Smooth muscle cell (in vitro differentiated cells): ENCODE data around the gene TMEFF2. TPM values are rescaled to one million over a fixed set of nuclear protein-coding genes. Genes with fewer than 3 reads are reported as not detected.

Experiments
- DNase-seq: peaks from one replicate; lab custom pipeline; 2025; ENCODE audit not compliant: unreplicated experiment; lab: John Stamatoyannopoulos, UW
- H2AFZ ChIP-seq: fragments of 200-600 bp; sonication (generic); 2 replicates; pipeline ENCODE4 v1.6.0; 2016; ENCODE audit warnings: antibody characterized with exemption, low read depth, mild to moderate bottlenecking
- H3F3A ChIP-seq: fragments of 200-600 bp; sonication (generic); 2 replicates; pipeline ENCODE4 v1.6.0; 2017; ENCODE audit warnings: antibody characterized with exemption, low read depth
- H3K27ac ChIP-seq: fragments of 200-600 bp; sonication (generic); 2 replicates; pipeline ENCODE4 v1.5.1; 2016; ENCODE audit warnings: low read depth, mild to moderate bottlenecking
- H3K27me3 ChIP-seq: fragments of 200-600 bp; sonication (generic); 2 replicates; pipeline ENCODE4 v1.6.1; 2016; ENCODE audit warnings: low read depth, mild to moderate bottlenecking
- H3K36me3 ChIP-seq: fragments of 200-600 bp; sonication (generic); 2 replicates; pipeline ENCODE4 v1.5.1; 2016; ENCODE audit warnings: low read depth
- H3K4me1 ChIP-seq: fragments of 200-600 bp; sonication (generic); 2 replicates; pipeline ENCODE4 v1.5.1; 2016; ENCODE audit warnings: low read depth
- H3K4me2 ChIP-seq: fragments of 200-600 bp; sonication (generic); 2 replicates; pipeline ENCODE4 v1.6.0; 2016; ENCODE audit warnings: mild to moderate bottlenecking
- H3K4me3 ChIP-seq: fragments of 200-600 bp; sonication (generic); 2 replicates; pipeline ENCODE4 v1.5.1; 2016; ENCODE audit warnings: mild to moderate bottlenecking
- H3K79me2 ChIP-seq: fragments of 200-600 bp; sonication (generic); 2 replicates; pipeline ENCODE4 v1.6.0; 2016; ENCODE audit warnings: low read depth, mild to moderate bottlenecking
- H3K9ac ChIP-seq: fragments of 200-600 bp; sonication (generic); 2 replicates; pipeline ENCODE4 v1.6.0; 2016; ENCODE audit warnings: low read depth
- H3K9me3 ChIP-seq: fragments of 200-600 bp; sonication (generic); replicated peaks from 2 replicates; pipeline ENCODE4 v1.5.1; 2016; ENCODE audit warnings: low read depth
- H4K20me1 ChIP-seq: fragments of 200-600 bp; sonication (generic); 2 replicates; pipeline ENCODE4 v1.6.0; 2016; ENCODE audit warnings: low read depth
- WGBS: methylation state at CpG from one replicate; pipeline ENCODE4 v1.1.7; 2016; ENCODE audit warnings: low lambda C conversion rate; 5-methylcytosine and 5-hydroxymethylcytosine counted together
- polyA plus RNA-seq: library from polyadenylated mRNA; unstranded; fragments of >200 nt; fragmentation: Nextera tagmentation; extraction: Ambion mirVana; gene quantifications from 2 replicates; pipeline ENCODE4 v1.2.1, GENCODE V29; 2016
- total RNA-seq: library from RNA; depleted of rRNA; stranded (reverse); fragments of >200 nt; gene quantifications from 2 replicates; pipeline ENCODE4 v1.2.3, GENCODE V29; 2014
- TF ChIP-seq, protein P1 (sequence below): fragments of 200-600 bp; sonication (generic); IDR thresholded peaks from 2 replicates; pipeline ENCODE4 v1.5.1; 2017; ENCODE audit warnings: borderline replicate concordance, mild to moderate bottlenecking, antibody characterized with exemption; ENCODE audit not compliant: insufficient read depth, poor library complexity, severe bottlenecking

Gene TMEFF2
- total and polyA plus RNA-seq, 2 experiments from 2014 or later, result not detected

DNA sequence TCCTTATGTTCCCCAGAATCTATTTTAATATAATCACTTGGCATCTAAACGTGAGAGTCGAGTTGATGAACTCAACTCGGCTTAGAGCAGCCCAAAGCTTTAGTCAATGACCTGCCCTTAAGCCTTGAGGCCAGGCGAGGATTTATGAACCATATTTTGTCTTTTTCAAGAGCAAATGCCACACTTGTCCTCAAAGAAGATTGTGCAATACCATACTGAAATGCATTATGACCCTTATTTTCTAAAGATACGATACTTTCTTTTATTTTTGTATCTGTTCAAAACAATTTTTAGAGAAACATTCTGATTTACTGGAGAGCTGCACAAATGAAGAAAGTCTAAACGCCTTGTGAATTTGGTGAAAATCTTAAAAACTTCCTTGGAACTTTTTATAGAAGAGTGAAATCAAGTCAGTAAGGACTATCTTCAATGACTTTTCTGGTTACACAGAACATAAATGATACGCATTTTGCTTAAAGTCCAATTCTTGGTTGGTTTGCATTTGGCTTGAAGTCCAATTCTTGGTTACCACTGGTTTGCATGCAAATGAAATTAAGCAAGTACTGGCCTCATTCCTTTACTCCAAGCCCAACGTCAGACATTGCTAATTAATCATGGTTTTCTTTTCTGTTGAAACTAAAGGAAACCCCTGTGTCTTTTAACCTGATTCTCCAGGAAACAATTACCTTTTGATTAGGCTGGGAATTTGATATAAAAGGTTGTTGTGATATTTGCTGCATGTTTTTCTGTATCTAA, 242.0 kb downstream of the TMEFF2 start:
- H3K36me3 ChIP-seq, result no peaks in the 10 kb centered on the region
- 92% methylated on average over 8 of the region's 8 CpGs for WGBS
- DNase-seq, result no peak

DNA sequence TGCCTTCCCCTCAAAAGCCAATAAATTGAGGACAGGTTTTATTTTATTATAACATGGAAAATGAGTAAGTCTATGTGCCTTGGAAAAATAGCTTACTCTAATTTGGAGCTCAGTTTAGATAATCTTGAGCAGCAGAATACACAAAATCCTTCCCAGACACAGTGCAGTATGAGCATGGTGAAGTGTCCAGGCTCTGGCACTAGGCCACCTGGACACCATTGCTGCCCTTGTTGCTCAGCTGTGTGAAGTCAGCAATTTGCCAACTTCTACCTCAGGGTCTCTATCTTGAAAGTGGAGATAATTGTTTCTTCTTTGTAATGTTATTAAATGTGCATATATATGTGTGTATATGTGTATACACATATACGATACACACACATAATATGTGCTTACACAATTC, 242.9 kb downstream of the TMEFF2 start:
- H2AFZ ChIP-seq, result no peak overlapping the region
- TF ChIP-seq, protein P1, sequence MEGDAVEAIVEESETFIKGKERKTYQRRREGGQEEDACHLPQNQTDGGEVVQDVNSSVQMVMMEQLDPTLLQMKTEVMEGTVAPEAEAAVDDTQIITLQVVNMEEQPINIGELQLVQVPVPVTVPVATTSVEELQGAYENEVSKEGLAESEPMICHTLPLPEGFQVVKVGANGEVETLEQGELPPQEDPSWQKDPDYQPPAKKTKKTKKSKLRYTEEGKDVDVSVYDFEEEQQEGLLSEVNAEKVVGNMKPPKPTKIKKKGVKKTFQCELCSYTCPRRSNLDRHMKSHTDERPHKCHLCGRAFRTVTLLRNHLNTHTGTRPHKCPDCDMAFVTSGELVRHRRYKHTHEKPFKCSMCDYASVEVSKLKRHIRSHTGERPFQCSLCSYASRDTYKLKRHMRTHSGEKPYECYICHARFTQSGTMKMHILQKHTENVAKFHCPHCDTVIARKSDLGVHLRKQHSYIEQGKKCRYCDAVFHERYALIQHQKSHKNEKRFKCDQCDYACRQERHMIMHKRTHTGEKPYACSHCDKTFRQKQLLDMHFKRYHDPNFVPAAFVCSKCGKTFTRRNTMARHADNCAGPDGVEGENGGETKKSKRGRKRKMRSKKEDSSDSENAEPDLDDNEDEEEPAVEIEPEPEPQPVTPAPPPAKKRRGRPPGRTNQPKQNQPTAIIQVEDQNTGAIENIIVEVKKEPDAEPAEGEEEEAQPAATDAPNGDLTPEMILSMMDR, result no peak
- no peak for DNase-seq
- no peak overlapping the region for H3K27ac ChIP-seq
- H3K4me3 ChIP-seq, result no peak overlapping the region
- no peaks in the 10 kb centered on the region for H3K27me3 ChIP-seq
- H3K9me3 ChIP-seq, result no peaks in the 10 kb centered on the region
- 100% methylated on average over 1 of the region's 1 CpG for WGBS
- H3K4me2 ChIP-seq, result no peak overlapping the region
- H3K9ac ChIP-seq, result no peak overlapping the region
- H3F3A ChIP-seq, result no peaks in the 10 kb centered on the region
- no peaks in the 10 kb centered on the region for H3K79me2 ChIP-seq
- no peaks in the 10 kb centered on the region for H3K4me1 ChIP-seq
- no peaks in the 10 kb centered on the region for H4K20me1 ChIP-seq
- H3K36me3 ChIP-seq, result no peaks in the 10 kb centered on the region

More for the DNA sequence above, 242.0 kb downstream of the TMEFF2 start:
- no peaks in the 10 kb centered on the region for H3F3A ChIP-seq
- no peaks in the 10 kb centered on the region for H3K27me3 ChIP-seq
- H3K9ac ChIP-seq, result no peak overlapping the region
- no peak overlapping the region for H2AFZ ChIP-seq
- H4K20me1 ChIP-seq, result no peaks in the 10 kb centered on the region
- H3K27ac ChIP-seq, result no peak overlapping the region
- H3K9me3 ChIP-seq, result no peaks in the 10 kb centered on the region
- H3K4me1 ChIP-seq, result no peaks in the 10 kb centered on the region
- no peaks in the 10 kb centered on the region for H3K79me2 ChIP-seq
- H3K4me3 ChIP-seq, result no peak overlapping the region
- TF ChIP-seq, protein P1, result no peak
- H3K4me2 ChIP-seq, result no peak overlapping the region

DNA sequence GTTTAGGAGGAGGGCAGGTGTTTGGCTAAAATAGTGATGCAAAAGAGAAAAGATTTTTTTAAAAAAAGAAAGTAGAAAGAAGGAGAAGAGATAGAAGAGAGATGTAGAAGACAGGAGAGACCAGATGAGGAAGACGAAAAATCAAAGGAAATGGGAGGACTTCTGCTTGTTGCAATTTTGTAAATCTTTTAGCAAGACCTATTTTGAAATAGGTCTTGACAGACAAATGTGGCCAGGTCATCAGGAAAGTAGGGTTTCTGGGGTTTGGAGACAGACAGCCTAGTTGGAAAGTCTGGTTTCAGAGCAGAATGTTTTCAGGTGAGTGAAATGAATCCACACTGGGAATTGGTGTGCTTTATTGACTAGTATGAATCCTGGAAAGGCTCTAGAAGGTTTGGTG, 243.4 kb downstream of the TMEFF2 start:
- no peak overlapping the region for H3K4me3 ChIP-seq
- H3K79me2 ChIP-seq, result no peaks in the 10 kb centered on the region
- no peak overlapping the region for H2AFZ ChIP-seq
- no peaks in the 10 kb centered on the region for H3K9me3 ChIP-seq
- no peaks in the 10 kb centered on the region for H3F3A ChIP-seq
- no peak overlapping the region for H3K4me2 ChIP-seq
- no peak overlapping the region for H3K27ac ChIP-seq
- no peaks in the 10 kb centered on the region for H3K27me3 ChIP-seq
- TF ChIP-seq, protein P1, result no peak
- no peaks in the 10 kb centered on the region for H3K36me3 ChIP-seq
- no peaks in the 10 kb centered on the region for H3K4me1 ChIP-seq
- WGBS, result 89% methylated on average over 1 of the region's 1 CpG
- DNase-seq, result no peak
- H4K20me1 ChIP-seq, result no peaks in the 10 kb centered on the region
- no peak overlapping the region for H3K9ac ChIP-seq
